A673 (cell line): ENCODE results near the gene RDX. TPM values are rescaled to one million over a fixed set of nuclear protein-coding genes. Genes with fewer than 3 reads are reported as not detected.

Experiments
- BruUV-seq: library from RNA; stranded (reverse); fragments of 400-500 nt; replicated peaks from 2 replicates; lab custom pipeline; 2021; lab: Mats Ljungman, UMichigan
- CTCF ChIA-PET: fragments of 300-600 bp; sonication (Branson Sonifier 250); formaldehyde crosslinking; loops from one replicate; lab custom pipeline; 2022; ENCODE audit warnings: antibody characterized with exemption; lab: Charles Lee
- POLR2A ChIA-PET: fragments of 300-600 bp; sonication (Branson Sonifier 250); formaldehyde crosslinking; loops from one replicate; lab custom pipeline; 2022; ENCODE audit warnings: antibody characterized with exemption; ENCODE audit not compliant: low non-redundant PET; lab: Charles Lee
- DNase-seq: peaks from one replicate; pipeline ENCODE4 v3.0.0-alpha.2; 2015; ENCODE audit warnings: low spot score
- H3K27ac ChIP-seq: fragments of 200-600 bp; sonication (generic); 2 replicates; pipeline ENCODE4 v1.5.1; 2016; ENCODE audit warnings: mixed run types, low read depth, mild to moderate bottlenecking, mixed read lengths, antibody characterized with exemption, low read length; ENCODE audit not compliant: poor library complexity, severe bottlenecking
- H3K27me3 ChIP-seq: fragments of 200-600 bp; sonication (generic); replicated peaks from 2 replicates; pipeline ENCODE4 v1.6.1; 2017; ENCODE audit warnings: mixed run types, low read depth, mild to moderate bottlenecking, mixed read lengths, antibody characterized with exemption, low read length; ENCODE audit not compliant: insufficient read depth, poor library complexity
- H3K36me3 ChIP-seq: fragments of 200-600 bp; sonication (generic); 2 replicates; pipeline ENCODE4 v1.6.1; 2016; ENCODE audit warnings: mixed run types, mild to moderate bottlenecking, mixed read lengths, antibody characterized with exemption, low read length; ENCODE audit not compliant: insufficient read depth, poor library complexity, severe bottlenecking
- H3K4me1 ChIP-seq: fragments of 200-600 bp; sonication (generic); 2 replicates; pipeline ENCODE4 v1.6.1; 2017; ENCODE audit warnings: mixed run types, mild to moderate bottlenecking, mixed read lengths, antibody characterized with exemption, low read length; ENCODE audit not compliant: insufficient read depth, poor library complexity, severe bottlenecking
- H3K4me3 ChIP-seq: fragments of 200-600 bp; sonication (generic); 2 replicates; pipeline ENCODE4 v1.5.1; 2016; ENCODE audit warnings: low read depth, mixed run types, mild to moderate bottlenecking, mixed read lengths, low read length; ENCODE audit not compliant: poor library complexity, severe bottlenecking
- H3K9me3 ChIP-seq: fragments of 200-600 bp; sonication (generic); 2 replicates; pipeline ENCODE4 v1.6.1; 2016; ENCODE audit warnings: mixed run types, low read depth, mild to moderate bottlenecking, mixed read lengths, antibody characterized with exemption, low read length; ENCODE audit not compliant: poor library complexity, severe bottlenecking
- EZH2 ChIP-seq: fragments of 200-600 bp; sonication (generic); IDR thresholded peaks from 2 replicates; pipeline ENCODE4 v1.6.1; 2017; ENCODE audit warnings: borderline replicate concordance, low read depth, mild to moderate bottlenecking, mixed read lengths, antibody characterized with exemption, low read length; ENCODE audit not compliant: poor library complexity, severe bottlenecking
- intact Hi-C: fragments of 100-400 bp; cut with micrococcal nuclease; formaldehyde crosslinking; loops from one replicate; pipeline ENCODE4 v1.10.0; 2022; ENCODE audit not compliant: unreplicated experiment
- total RNA-seq: library from RNA; stranded (reverse); gene quantifications from 2 replicates; pipeline ENCODE4 v1.2.3, GENCODE V29; 2021
- TF ChIP-seq, protein P1 (sequence below): fragments of 300-800, 200-600 bp; sonication (generic); conservative IDR thresholded peaks from 2 replicates; pipeline ENCODE4 v1.5.1; 2017; ENCODE audit warnings: low read depth, mild to moderate bottlenecking, antibody characterized with exemption, low read length, moderate library complexity, mixed read lengths

RDX gene
- total RNA-seq, 1 experiment from 2014 or later = 395 TPM

DNA sequence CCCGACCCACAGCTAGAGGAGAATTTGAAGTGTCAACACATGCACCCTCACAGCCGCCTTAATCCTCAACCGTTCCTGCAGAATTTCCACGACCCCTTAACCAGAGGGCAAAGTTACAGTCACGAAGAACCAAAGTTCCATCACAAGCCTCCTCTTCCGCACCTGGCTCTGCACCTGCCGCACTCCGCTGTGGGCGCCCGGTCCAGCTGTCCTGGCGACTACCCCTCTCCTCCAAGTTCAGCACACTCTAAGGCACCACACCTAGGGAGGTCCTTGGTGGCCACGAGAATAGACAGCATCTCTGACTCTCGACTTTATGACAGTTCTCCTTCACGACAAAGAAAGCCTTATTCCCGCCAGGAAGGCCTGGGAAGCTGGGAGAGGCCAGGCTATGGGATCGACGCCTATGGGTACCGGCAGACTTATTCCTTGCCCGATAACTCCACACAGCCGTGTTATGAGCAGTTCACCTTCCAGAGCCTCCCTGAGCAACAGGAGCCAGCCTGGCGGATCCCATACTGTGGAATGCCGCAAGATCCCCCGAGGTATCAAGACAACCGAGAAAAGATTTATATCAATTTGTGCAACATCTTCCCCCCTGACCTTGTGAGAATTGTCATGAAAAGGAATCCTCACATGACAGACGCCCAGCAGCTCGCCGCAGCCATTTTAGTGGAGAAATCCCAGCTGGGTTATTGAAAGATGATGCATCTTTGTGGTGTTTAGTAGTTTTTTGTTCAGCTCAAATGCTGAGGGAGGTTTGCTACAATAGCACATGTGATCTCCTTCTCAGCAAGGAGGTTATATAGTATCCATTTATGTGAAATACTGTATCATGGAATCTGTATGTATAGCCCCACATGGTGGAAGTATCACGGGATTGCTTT is 131.1 kb downstream of the RDX start:
- ChIA-PET POLR2A (no interaction called here), CTCF (no interaction called here)
- H3K4me3 ChIP-seq = no peak overlapping the region
- DNase-seq = no peak
- peaks cover 29% of the 10 kb centered on the region for H3K36me3 ChIP-seq
- no peaks in the 10 kb centered on the region for H3K27me3 ChIP-seq
- BruUV-seq = no TSS peak
- intact Hi-C loops = no loop called here
- no peak for TF ChIP-seq EZH2
- TF ChIP-seq, protein P1, sequence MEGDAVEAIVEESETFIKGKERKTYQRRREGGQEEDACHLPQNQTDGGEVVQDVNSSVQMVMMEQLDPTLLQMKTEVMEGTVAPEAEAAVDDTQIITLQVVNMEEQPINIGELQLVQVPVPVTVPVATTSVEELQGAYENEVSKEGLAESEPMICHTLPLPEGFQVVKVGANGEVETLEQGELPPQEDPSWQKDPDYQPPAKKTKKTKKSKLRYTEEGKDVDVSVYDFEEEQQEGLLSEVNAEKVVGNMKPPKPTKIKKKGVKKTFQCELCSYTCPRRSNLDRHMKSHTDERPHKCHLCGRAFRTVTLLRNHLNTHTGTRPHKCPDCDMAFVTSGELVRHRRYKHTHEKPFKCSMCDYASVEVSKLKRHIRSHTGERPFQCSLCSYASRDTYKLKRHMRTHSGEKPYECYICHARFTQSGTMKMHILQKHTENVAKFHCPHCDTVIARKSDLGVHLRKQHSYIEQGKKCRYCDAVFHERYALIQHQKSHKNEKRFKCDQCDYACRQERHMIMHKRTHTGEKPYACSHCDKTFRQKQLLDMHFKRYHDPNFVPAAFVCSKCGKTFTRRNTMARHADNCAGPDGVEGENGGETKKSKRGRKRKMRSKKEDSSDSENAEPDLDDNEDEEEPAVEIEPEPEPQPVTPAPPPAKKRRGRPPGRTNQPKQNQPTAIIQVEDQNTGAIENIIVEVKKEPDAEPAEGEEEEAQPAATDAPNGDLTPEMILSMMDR = no peak; the same call in 1 of the 2 replicates
- H3K27ac ChIP-seq = no peak overlapping the region
- no peaks in the 10 kb centered on the region for H3K9me3 ChIP-seq
- peaks cover 4% of the 10 kb centered on the region for H3K4me1 ChIP-seq

DNA sequence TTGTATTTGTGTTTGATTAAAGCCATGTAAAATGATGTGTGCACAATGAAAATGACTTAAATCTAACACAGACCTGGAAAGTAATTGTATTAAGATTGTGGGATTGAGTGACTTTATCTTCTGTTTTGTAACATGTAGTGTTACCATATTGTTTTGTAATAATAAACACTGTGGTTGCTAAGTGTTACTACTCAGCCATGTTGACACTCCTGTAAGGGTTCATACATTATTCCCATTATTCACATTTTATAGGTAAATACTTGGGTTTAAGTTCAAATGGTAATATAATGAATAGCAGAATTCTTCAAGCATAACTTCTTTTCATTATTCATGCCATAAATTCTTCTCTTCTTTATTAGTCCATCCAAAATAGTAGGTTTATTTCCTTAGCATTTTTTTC is 134.2 kb downstream of the RDX start:
- TF ChIP-seq, protein P1 = no peak
- no peak for TF ChIP-seq EZH2
- H3K27me3 ChIP-seq = no peaks in the 10 kb centered on the region
- H3K4me3 ChIP-seq = no peak overlapping the region
- intact Hi-C loops = no loop called here
- POLR2A ChIA-PET = no interaction called here
- no peak for DNase-seq
- no peak overlapping the region for H3K27ac ChIP-seq
- H3K9me3 ChIP-seq = no peaks in the 10 kb centered on the region
- BruUV-seq = no TSS peak
- peaks cover 42% of the 10 kb centered on the region for H3K36me3 ChIP-seq
- H3K4me1 ChIP-seq = peaks cover 5% of the 10 kb centered on the region
- CTCF ChIA-PET = interaction anchor here (0.6 kb wide), 1 partner anchor 27 kb away, joined by 7 read pairs; no protein-coding TSS in a partner anchor

- intact Hi-C loops = no loop called here
These were observed 135.4 kb downstream of the RDX start for GRCh38 chr11:110161061-110161460.

More at GRCh38 chr11:110161061-110161460, 135.4 kb downstream of the RDX start:
- no peaks in the 10 kb centered on the region for H3K27me3 ChIP-seq
- peaks cover 42% of the 10 kb centered on the region for H3K36me3 ChIP-seq
- no peak for TF ChIP-seq EZH2
- TF ChIP-seq, protein P1 = no peak
- no peak overlapping the region for H3K4me3 ChIP-seq
- H3K27ac ChIP-seq = no peak overlapping the region
- no TSS peak for BruUV-seq
- peaks cover 5% of the 10 kb centered on the region for H3K4me1 ChIP-seq
- H3K9me3 ChIP-seq = no peaks in the 10 kb centered on the region
- CTCF ChIA-PET = no interaction called here
- no peak for DNase-seq
- POLR2A ChIA-PET = no interaction called here
